GM12878 (cell line): ENCODE measurements around the gene GRK5. TPM values are rescaled to one million over a fixed set of nuclear protein-coding genes. Genes with fewer than 3 reads are reported as not detected.
A peak's percentile ranks its signal among the peaks of the same experiment; 100 is the strongest.

Experiments
- CHD1 ChIP-seq: IDR thresholded peaks from 2 replicates; pipeline ENCODE4 v1.6.1; 2012; ENCODE audit warnings: low read depth, low read length, improper control_type of control experiment
- CTCF ChIP-seq, 3 experiments: IDR thresholded peaks in 2 of 3; conservative IDR thresholded peaks in 1 of 3; 2 replicates each; pipeline ENCODE4 v1.5.1; 2011; ENCODE audit warnings: low read depth in 3 of 3, low read length in 3 of 3, mild to moderate bottlenecking in 3 of 3, control low read depth in 2 of 3, moderate library complexity in 2 of 3, inconsistent platforms in 1 of 3, mixed read lengths in 1 of 3; ENCODE audit not compliant: control insufficient read depth in 2 of 3, insufficient read depth in 1 of 3; ENCODE audit errors: extremely low read depth in 1 of 3
- DPF2 ChIP-seq: fragments of 450-650 bp; IDR thresholded peaks from 2 replicates; pipeline ENCODE4 v1.6.1; 2017; ENCODE audit warnings: mild to moderate bottlenecking
- IRF4 ChIP-seq: IDR thresholded peaks from 2 replicates; pipeline ENCODE4 v1.6.1; 2011; ENCODE audit warnings: low read depth, low read length
- IRF5 ChIP-seq: fragments of 450-650 bp; IDR thresholded peaks from 2 replicates; pipeline ENCODE4 v1.6.1; 2017; ENCODE audit warnings: borderline replicate concordance
- LARP7 ChIP-seq: fragments of 450-650 bp; IDR thresholded peaks from 2 replicates; pipeline ENCODE4 v1.6.1; 2017; ENCODE audit warnings: mild to moderate bottlenecking
- MLLT1 ChIP-seq: fragments of 450-650 bp; IDR thresholded peaks from 2 replicates; pipeline ENCODE4 v1.6.1; 2016; ENCODE audit warnings: mild to moderate bottlenecking
- MTA2 ChIP-seq: fragments of 450-650 bp; IDR thresholded peaks from 2 replicates; pipeline ENCODE4 v1.6.1; 2016; ENCODE audit warnings: low read depth, mild to moderate bottlenecking, moderate library complexity
- POLR2AphosphoS5 ChIP-seq: IDR thresholded peaks from 2 replicates; pipeline ENCODE4 v1.6.1; 2011; ENCODE audit warnings: mild to moderate bottlenecking, low read length, inconsistent platforms
- RCOR1 ChIP-seq: conservative IDR thresholded peaks from 2 replicates; pipeline ENCODE4 v1.6.1; 2012; ENCODE audit warnings: low read depth, low read length, improper control_type of control experiment
- RFX5 ChIP-seq: IDR thresholded peaks from 2 replicates; pipeline ENCODE4 v1.6.1; 2011; ENCODE audit warnings: low read depth, low read length, improper control_type of control experiment
- SMAD5 ChIP-seq: IDR thresholded peaks from 2 replicates; pipeline ENCODE4 v1.6.1; 2016; ENCODE audit warnings: antibody characterized with exemption, low read depth
- SUZ12 ChIP-seq: fragments of 200-600 bp; sonication (generic); IDR thresholded peaks from one replicate; pipeline ENCODE4 v1.6.1; 2018; ENCODE audit warnings: antibody characterized with exemption, mild to moderate bottlenecking; ENCODE audit not compliant: unreplicated experiment
- TCF3 ChIP-seq: IDR thresholded peaks from 2 replicates; pipeline ENCODE4 v1.6.1; 2012; ENCODE audit warnings: low read depth, mild to moderate bottlenecking, low read length, borderline replicate concordance; ENCODE audit not compliant: insufficient read depth
- ZBTB11 ChIP-seq: fragments of 450-650 bp; formaldehyde crosslinking; IDR thresholded peaks from 2 replicates; pipeline ENCODE4 v1.5.0; 2022; ENCODE audit warnings: mild to moderate bottlenecking, missing genetic modification characterization
- ZBTB33 ChIP-seq: fragments of 450-650 bp; IDR thresholded peaks from 2 replicates; pipeline ENCODE4 v1.6.1; 2017; ENCODE audit warnings: mild to moderate bottlenecking
- ZNF207 ChIP-seq: fragments of 450-650 bp; IDR thresholded peaks from 2 replicates; pipeline ENCODE4 v1.6.1; 2014; ENCODE audit warnings: antibody characterized with exemption, mild to moderate bottlenecking, borderline replicate concordance
- polyA plus RNA-seq, 11 experiments: library from polyadenylated mRNA; depleted of rRNA in 4 of 11; unstranded in 6 of 11; stranded (reverse) in 5 of 11; fragments of >200 nt; fragmentation: Nextera tagmentation in 4 of 11; fragmentation: Illumina TruSeq in 1 of 11; extraction: Ambion mirVana in 4 of 11; extraction: Trizol in 1 of 11; gene quantifications; 1 replicate in 1 of 11; 2 replicates in 10 of 11; pipeline versions ENCODE4 v1.2.1 to v1.2.3, GENCODE V29; 2011 to 2016; ENCODE audit warnings: inconsistent platforms in 2 of 11, missing spikeins in 2 of 11, low read depth in 1 of 11
- total RNA-seq, 4 experiments: library from RNA; depleted of rRNA in 3 of 4; stranded (reverse); fragments of >200 nt in 3 of 4; fragmentation: Illumina TruSeq in 1 of 4; extraction: Trizol in 1 of 4; gene quantifications; 2 replicates each; pipeline versions ENCODE4 v1.2.1 to v1.2.3, GENCODE V29; 2013 to 2021

GRK5 gene
- total and polyA plus RNA-seq, 10 of the 15 experiments (the other 5 are each of a cell fraction or from before 2014, with no cell fraction given): 0.11 to 22.1 (median 10.0) TPM

- TF ChIP-seq RFX5 (no peak), ZBTB33 (no peak), IRF4 (no peak), ZBTB11 (CRISPR knock-in tag) (no peak), SMAD5 (no peak; the same call in 1 of the 2 replicates), SUZ12 (no peak), POLR2AphosphoS5 (peak; percentile 87), MTA2 (no peak; the same call in 1 of the 2 replicates), ZNF207 (no peak), MLLT1 (peak; percentile 95), LARP7 (0 out of 2 replicates have a peak, but pooled peaks have one; percentile 7), DPF2 (no peak; the same call in none of the 2 replicates), CTCF (IDR thresholded peaks at IDR 0.05 in 2 of 3, conservative IDR thresholded peaks at IDR 0.05 in 1 of 3; ENCODE audit: control insufficient read depth in 2 of 3, extremely low read depth in 1 of 3, insufficient read depth in 1 of 3, low read depth in 3 of 3, low read length in 3 of 3) (no peak), TCF3 (0 out of 2 replicates have a peak, but pooled peaks have one; percentile 47), RCOR1 (0 out of 2 replicates have a peak, but pooled peaks have one; percentile 73), IRF5 (no peak), CHD1 (no peak)
These were observed 98.6 kb downstream of the GRK5 start (continued) for GRCh38 chr10:119305860-119306513.
